HEK293 (cell line): ENCODE data around the gene PTPRG.

ENCODE experiments used
- CTCF ChIA-PET: fragments of 350-600 bp; formaldehyde crosslinking; extraction: SDS; loops from one replicate; lab custom pipeline; 2021; ENCODE audit warnings: antibody characterized with exemption; lab: Yijun Ruan, JAX
- POLR2A ChIA-PET: fragments of 300-600 bp; formaldehyde crosslinking; extraction: SDS; loops from one replicate; lab custom pipeline; 2020; ENCODE audit warnings: antibody characterized with exemption, inconsistent platforms; lab: Yijun Ruan, JAX
- H3K27ac ChIP-seq: fragments of 200-500 bp; sonication (Bioruptor generic); 2 replicates; pipeline ENCODE4 v1.5.1; 2014; ENCODE audit warnings: low read depth, low read length, control low read depth, inconsistent platforms; ENCODE audit errors: extremely low read depth
- H3K36me3 ChIP-seq, 2 experiments: fragments of 200-500 bp in 1 of 2; sonication (Bioruptor generic) in 1 of 2; 1 replicate in 1 of 2; 2 replicates in 1 of 2; pipeline ENCODE4 v1.5.1; 2014 to 2017; ENCODE audit warnings: inconsistent platforms in 2 of 2, low read length in 2 of 2; ENCODE audit not compliant: control insufficient read depth in 2 of 2, insufficient read depth in 1 of 2
- H3K4me1 ChIP-seq: fragments of 200-500 bp; sonication (Bioruptor generic); 2 replicates; pipeline ENCODE4 v1.5.1; 2014; ENCODE audit warnings: mild to moderate bottlenecking, low read length, inconsistent platforms; ENCODE audit not compliant: control insufficient read depth, insufficient read depth
- H3K4me3 ChIP-seq: 2 replicates; pipeline ENCODE4 v1.5.1; 2011; ENCODE audit warnings: low read depth, mild to moderate bottlenecking, control low read depth, low read length, moderate library complexity
- H3K9me3 ChIP-seq: fragments of 200-500 bp; sonication (Bioruptor generic); 2 replicates; pipeline ENCODE4 v1.5.1; 2014; ENCODE audit warnings: low read depth, low read length, inconsistent platforms; ENCODE audit not compliant: control insufficient read depth, insufficient read depth
- EGR2 ChIP-seq: fragments of 450-650 bp; formaldehyde crosslinking; IDR thresholded peaks from 2 replicates; pipeline ENCODE4 v1.5.1; 2016; ENCODE audit warnings: low read depth, missing biosample characterization, missing genetic modification characterization
- KLF7 ChIP-seq: fragments of 450-650 bp; formaldehyde crosslinking; IDR thresholded peaks from 2 replicates; pipeline ENCODE4 v1.5.1; 2016; ENCODE audit warnings: missing biosample characterization, missing genetic modification characterization, borderline replicate concordance
- MZF1 ChIP-seq: fragments of 450-650 bp; formaldehyde crosslinking; IDR thresholded peaks from 2 replicates; pipeline ENCODE4 v1.5.1; 2017; ENCODE audit warnings: missing biosample characterization, missing genetic modification characterization, borderline replicate concordance
- PRDM1 ChIP-seq: fragments of 450-650 bp; formaldehyde crosslinking; IDR thresholded peaks from 2 replicates; pipeline ENCODE4; 2016; ENCODE audit warnings: missing biosample characterization, missing genetic modification characterization
- PRDM4 ChIP-seq: fragments of 450-650 bp; formaldehyde crosslinking; IDR thresholded peaks from 2 replicates; pipeline ENCODE4 v1.5.1; 2017; ENCODE audit warnings: missing biosample characterization, missing genetic modification characterization
- SP3 ChIP-seq: fragments of 450-650 bp; formaldehyde crosslinking; IDR thresholded peaks from 2 replicates; pipeline ENCODE4 v1.5.1; 2016; ENCODE audit warnings: missing biosample characterization, missing genetic modification characterization
- TCF7L2 ChIP-seq: IDR thresholded peaks from 2 replicates; pipeline ENCODE4 v1.6.1; 2011; ENCODE audit warnings: low read depth, mild to moderate bottlenecking, inconsistent platforms, low read length, moderate library complexity, borderline replicate concordance
- ZBTB10 ChIP-seq: fragments of 450-650 bp; formaldehyde crosslinking; IDR thresholded peaks from 2 replicates; pipeline ENCODE4 v1.5.1; 2016; ENCODE audit warnings: missing biosample characterization, missing genetic modification characterization
- ZBTB17 ChIP-seq: fragments of 450-650 bp; formaldehyde crosslinking; IDR thresholded peaks from 2 replicates; pipeline ENCODE4 v1.5.1; 2016; ENCODE audit warnings: missing biosample characterization, missing genetic modification characterization
- ZBTB8A ChIP-seq: fragments of 450-650 bp; formaldehyde crosslinking; IDR thresholded peaks from 2 replicates; pipeline ENCODE4 v1.5.1; 2016; ENCODE audit warnings: missing biosample characterization, missing genetic modification characterization
- ZNF175 ChIP-seq: fragments of 450-650 bp; formaldehyde crosslinking; IDR thresholded peaks from 2 replicates; pipeline ENCODE4 v1.5.1; 2016; ENCODE audit warnings: missing biosample characterization, missing genetic modification characterization
- ZNF18 ChIP-seq: fragments of 450-650 bp; formaldehyde crosslinking; IDR thresholded peaks from 2 replicates; pipeline ENCODE4 v1.5.1; 2016; ENCODE audit warnings: missing biosample characterization, missing genetic modification characterization
- ZNF202 ChIP-seq: fragments of 450-650 bp; formaldehyde crosslinking; IDR thresholded peaks from 2 replicates; pipeline ENCODE4 v1.5.1; 2016; ENCODE audit warnings: missing biosample characterization, missing genetic modification characterization, borderline replicate concordance
- ZNF24 ChIP-seq: fragments of 450-650 bp; formaldehyde crosslinking; IDR thresholded peaks from 2 replicates; pipeline ENCODE4 v1.5.1; 2016; ENCODE audit warnings: missing biosample characterization, missing genetic modification characterization
- ZNF335 ChIP-seq: fragments of 450-650 bp; formaldehyde crosslinking; conservative IDR thresholded peaks from 2 replicates; pipeline ENCODE4 v1.5.1; 2016; ENCODE audit warnings: missing biosample characterization, missing genetic modification characterization
- ZNF624 ChIP-seq: fragments of 450-650 bp; formaldehyde crosslinking; IDR thresholded peaks from 2 replicates; pipeline ENCODE4 v1.5.1; 2017; ENCODE audit warnings: missing biosample characterization, missing genetic modification characterization
- ZNF639 ChIP-seq: fragments of 450-650 bp; formaldehyde crosslinking; IDR thresholded peaks from 2 replicates; pipeline ENCODE4 v1.5.1; 2016; ENCODE audit warnings: missing biosample characterization, missing genetic modification characterization
- ZNF645 ChIP-seq: fragments of 450-650 bp; formaldehyde crosslinking; IDR thresholded peaks from 2 replicates; pipeline ENCODE4; 2016; ENCODE audit warnings: missing biosample characterization, missing genetic modification characterization
- ZNF664 ChIP-seq: fragments of 450-650 bp; formaldehyde crosslinking; IDR thresholded peaks from 2 replicates; pipeline ENCODE4 v1.5.1; 2016; ENCODE audit warnings: missing biosample characterization, missing genetic modification characterization
- ZSCAN18 ChIP-seq: fragments of 450-650 bp; formaldehyde crosslinking; IDR thresholded peaks from 2 replicates; pipeline ENCODE4 v1.5.1; 2016; ENCODE audit warnings: missing biosample characterization, missing genetic modification characterization
- ZSCAN4 ChIP-seq: fragments of 450-650 bp; formaldehyde crosslinking; IDR thresholded peaks from 2 replicates; pipeline ENCODE4 v1.5.1; 2017; ENCODE audit warnings: missing biosample characterization, missing genetic modification characterization

Gene PTPRG

DNA sequence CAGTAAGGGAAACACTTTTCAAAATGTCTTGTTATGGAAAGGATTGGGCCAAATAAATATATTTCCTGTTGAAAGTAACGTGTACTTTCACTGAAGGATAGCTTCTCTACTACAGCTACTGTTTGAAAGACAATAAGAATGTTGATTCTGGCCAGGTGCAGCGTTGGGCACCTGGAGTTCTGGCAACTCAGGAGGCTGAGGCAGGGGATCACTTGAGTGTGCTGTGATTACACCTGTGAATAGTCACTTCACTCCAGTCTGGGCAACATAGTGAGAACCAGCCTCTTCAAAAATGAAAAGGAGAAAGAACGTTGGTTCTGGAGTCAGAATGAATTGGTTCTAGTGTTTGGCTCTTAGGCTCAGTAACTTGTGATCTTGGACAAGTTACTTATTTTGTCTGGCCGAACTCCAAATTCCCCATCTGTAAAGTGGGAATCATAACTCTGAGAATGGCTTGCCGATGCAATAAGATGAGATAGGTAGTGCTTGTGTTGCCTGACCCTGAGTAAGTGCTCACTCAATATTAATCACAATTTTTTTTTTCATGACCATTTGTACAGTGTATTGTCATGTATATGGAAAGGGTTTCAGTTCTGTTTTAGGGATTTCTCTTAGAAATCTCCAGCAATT lies 310.8 kb downstream of the PTPRG start:
- Histone ChIP-seq H3K4me3 (no peak overlapping the region), H3K4me1 (peaks cover 2% of the 10 kb centered on the region; the same call in 1 of the 2 replicates), H3K9me3 (no peaks in the 10 kb centered on the region), H3K36me3 (no peaks in the 10 kb centered on the region), H3K27ac (no peak overlapping the region)
- ChIA-PET POLR2A (no interaction called here), CTCF (no interaction called here)
- TF ChIP-seq ZSCAN18 (tag by site-specific recombination) (no peak), ZNF202 (tag by site-specific recombination) (no peak), ZNF645 (tag by site-specific recombination) (no peak), MZF1 (tag by site-specific recombination) (peak; percentile 63; the same call in 1 of the 2 replicates), ZNF664 (tag by site-specific recombination) (0 out of 2 replicates have a peak, but pooled peaks have one; percentile 12), ZNF175 (tag by site-specific recombination) (no peak), SP3 (tag by site-specific recombination) (no peak), ZBTB10 (tag by site-specific recombination) (no peak), ZBTB17 (tag by site-specific recombination) (peak; percentile 72), ZNF24 (tag by site-specific recombination) (no peak), PRDM1 (tag by site-specific recombination) (0 out of 2 replicates have a peak, but pooled peaks have one; percentile 29), KLF7 (tag by site-specific recombination) (no peak), ZNF18 (tag by site-specific recombination) (0 out of 2 replicates have a peak, but pooled peaks have one; percentile 18), ZNF624 (no peak), ZNF335 (peak; percentile 43)

- POLR2A ChIA-PET = no interaction called here
- H3K36me3 ChIP-seq = no peaks in the 10 kb centered on the region
- H3K27ac ChIP-seq = no peak overlapping the region
- peaks cover 11% of the 10 kb centered on the region for H3K4me1 ChIP-seq
- H3K4me3 ChIP-seq = no peak overlapping the region
- no peaks in the 10 kb centered on the region for H3K9me3 ChIP-seq
- no peak for TF ChIP-seq ZNF639 (tag by site-specific recombination)
- TF ChIP-seq ZSCAN4 (tag by site-specific recombination) = peak; percentile 94
- TF ChIP-seq TCF7L2 = no peak
- no peak for TF ChIP-seq EGR2
- TF ChIP-seq ZBTB8A (tag by site-specific recombination) = peak; percentile 53
- peak; percentile 50 for TF ChIP-seq PRDM4 (tag by site-specific recombination)
- CTCF ChIA-PET = no interaction called here
These were observed 313.9 kb downstream of the PTPRG start for GRCh38 chr3:61875046-61875844.
